HepG2 (cell line): ENCODE data around the gene SLC2A2. TPM values are rescaled to one million over a fixed set of nuclear protein-coding genes. Genes with fewer than 3 reads are reported as not detected.

Source experiments
- CBX1 ChIP-seq: IDR thresholded peaks from one replicate; pipeline ENCODE4 v1.6.1; 2016; ENCODE audit warnings: antibody characterized with exemption, low read depth
- CHD2 ChIP-seq: IDR thresholded peaks from 2 replicates; pipeline ENCODE4 v1.6.1; 2011; ENCODE audit warnings: low read depth, low read length, improper control_type of control experiment
- CREB3 ChIP-seq: sonication (generic); formaldehyde crosslinking; IDR thresholded peaks from 2 replicates; pipeline ENCODE4 v1.5.0; 2020; ENCODE audit warnings: missing genetic modification reagents
- DDIT3 ChIP-seq: sonication (generic); formaldehyde crosslinking; IDR thresholded peaks from 2 replicates; pipeline ENCODE4 v1.4.0; 2020; ENCODE audit warnings: mild to moderate bottlenecking, missing genetic modification reagents
- GATAD2A ChIP-seq: IDR thresholded peaks from 2 replicates; pipeline ENCODE4 v1.6.1; 2016
- GMEB2 ChIP-seq: IDR thresholded peaks from 2 replicates; pipeline ENCODE4 v1.6.1; 2016; ENCODE audit warnings: missing biosample characterization, missing genetic modification reagents, low read depth
- HDAC6 ChIP-seq: fragments of 200-600 bp; sonication (generic); IDR thresholded peaks from 2 replicates; pipeline ENCODE4 v1.7.0; 2017; ENCODE audit warnings: mild to moderate bottlenecking, antibody characterized with exemption, low read length, low read depth
- KMT2A ChIP-seq: sonication (generic); formaldehyde crosslinking; IDR thresholded peaks from 2 replicates; pipeline ENCODE4 v1.4.0; 2020; ENCODE audit warnings: missing genetic modification reagents
- MTERF4 ChIP-seq: sonication (generic); formaldehyde crosslinking; IDR thresholded peaks from 2 replicates; pipeline ENCODE4 v1.8.0; 2023; ENCODE audit warnings: mild to moderate bottlenecking, missing genetic modification reagents
- PAWR ChIP-seq: sonication (generic); formaldehyde crosslinking; IDR thresholded peaks from 2 replicates; pipeline ENCODE4 v1.4.0; 2020; ENCODE audit warnings: missing genetic modification reagents, mild to moderate bottlenecking, borderline replicate concordance
- RORA ChIP-seq: sonication (generic); formaldehyde crosslinking; IDR thresholded peaks from 2 replicates; pipeline ENCODE4 v1.5.0; 2020; ENCODE audit warnings: mild to moderate bottlenecking, missing genetic modification reagents, moderate library complexity
- RXRB ChIP-seq: IDR thresholded peaks from 2 replicates; pipeline ENCODE4 v1.6.1; 2016; ENCODE audit warnings: borderline replicate concordance, missing genetic modification reagents, missing compliant biosample characterization
- SRY ChIP-seq: sonication (generic); formaldehyde crosslinking; IDR thresholded peaks from 2 replicates; pipeline ENCODE4 v1.8.0; 2022; ENCODE audit warnings: mild to moderate bottlenecking, missing genetic modification reagents
- THAP11 ChIP-seq: IDR thresholded peaks from 2 replicates; pipeline ENCODE4 v1.6.1; 2016; ENCODE audit warnings: missing biosample characterization, missing genetic modification reagents
- TMF1 ChIP-seq: sonication (generic); formaldehyde crosslinking; IDR thresholded peaks from 2 replicates; pipeline ENCODE4 v1.8.1; 2022; ENCODE audit warnings: low read depth, missing genetic modification reagents
- ZNF281 ChIP-seq: sonication (generic); formaldehyde crosslinking; IDR thresholded peaks from 2 replicates; pipeline ENCODE4 v1.4.0; 2020; ENCODE audit warnings: missing genetic modification reagents, borderline replicate concordance
- ZNF546 ChIP-seq: sonication (generic); formaldehyde crosslinking; conservative IDR thresholded peaks from 2 replicates; pipeline ENCODE4 v1.8.1; 2023; ENCODE audit warnings: mild to moderate bottlenecking, missing genetic modification reagents
- ZNF552 ChIP-seq: sonication (generic); formaldehyde crosslinking; IDR thresholded peaks from 2 replicates; pipeline ENCODE4 v1.9.0; 2022; ENCODE audit warnings: missing genetic modification reagents, mild to moderate bottlenecking, borderline replicate concordance
- ZNF629 ChIP-seq: sonication (generic); formaldehyde crosslinking; conservative IDR thresholded peaks from 2 replicates; pipeline ENCODE4 v1.5.0; 2020; ENCODE audit warnings: missing genetic modification reagents
- ZNF788 ChIP-seq: sonication (generic); formaldehyde crosslinking; IDR thresholded peaks from 2 replicates; pipeline ENCODE4 v1.5.0; 2020; ENCODE audit warnings: mild to moderate bottlenecking, missing genetic modification reagents, borderline replicate concordance
- ZSCAN5A ChIP-seq: sonication (generic); formaldehyde crosslinking; IDR thresholded peaks from 2 replicates; pipeline ENCODE4 v1.8.0; 2022; ENCODE audit warnings: mild to moderate bottlenecking, missing genetic modification reagents, borderline replicate concordance
- polyA plus RNA-seq, 8 experiments: library from polyadenylated mRNA; depleted of rRNA in 3 of 8; stranded (reverse) in 7 of 8; unstranded in 1 of 8; fragments of >200 nt; fragmentation: Illumina TruSeq in 4 of 8; extraction: Trizol in 4 of 8; gene quantifications; 2 replicates each; pipeline versions ENCODE4 v1.2.1 to v1.2.3, GENCODE V29; 2011 to 2016; ENCODE audit warnings: low read depth in 4 of 8, missing spikeins in 1 of 8, mixed read lengths in 1 of 8; ENCODE audit not compliant: insufficient read depth in 1 of 8
- total RNA-seq, 5 experiments: library from RNA; depleted of rRNA; stranded (reverse); fragments of >200 nt; fragmentation: Illumina TruSeq; extraction: Trizol; gene quantifications; 2 replicates each; pipeline ENCODE4 v1.2.3, GENCODE V29; 2016; ENCODE audit warnings: low read depth in 1 of 5

The SLC2A2 gene
- total and polyA plus RNA-seq, 2 of the 13 experiments (the other 11 are each of a cell fraction or from before 2014, with no cell fraction given) = 19.5 to 23.2 TPM

GRCh38 chr3:171013822-171014748, 12.4 kb downstream of the SLC2A2 start (continued):
- peak; percentile 66; the same call in 1 of the 2 replicates for TF ChIP-seq ZNF281
- no peak for TF ChIP-seq PAWR (CRISPR knock-in tag)
- TF ChIP-seq ZNF788 (CRISPR knock-in tag) = no peak; the same call in 1 of the 2 replicates
- no peak for TF ChIP-seq CBX1
- no peak for TF ChIP-seq TMF1 (CRISPR knock-in tag)
- no peak for TF ChIP-seq CHD2
- peak; percentile 98 for TF ChIP-seq GATAD2A (CRISPR knock-in tag)
- 0 out of 2 replicates have a peak, but pooled peaks have one; percentile 34 for TF ChIP-seq ZSCAN5A (CRISPR knock-in tag)
- TF ChIP-seq DDIT3 (CRISPR knock-in tag) = no peak
- TF ChIP-seq CREB3 (CRISPR knock-in tag) = no peak
- no peak for TF ChIP-seq ZNF552 (CRISPR knock-in tag)
- peak; percentile 58; the same call in 1 of the 2 replicates for TF ChIP-seq THAP11 (CRISPR knock-in tag)
- TF ChIP-seq KMT2A = peak; percentile 28; the same call in 1 of the 2 replicates
- peak; percentile 43; the same call in 1 of the 2 replicates for TF ChIP-seq RORA (CRISPR knock-in tag)
- no peak for TF ChIP-seq MTERF4 (CRISPR knock-in tag)
- no peak for TF ChIP-seq GMEB2
- peak; percentile 35; the same call in 1 of the 2 replicates for TF ChIP-seq ZNF629 (CRISPR knock-in tag)
- TF ChIP-seq ZNF546 (CRISPR knock-in tag) = no peak
- TF ChIP-seq RXRB (CRISPR knock-in tag) = peak; percentile 82
- no peak for TF ChIP-seq SRY (CRISPR knock-in tag)
- TF ChIP-seq HDAC6 = no peak
